Measurements from ENCODE around the gene CHD6.
A peak's percentile ranks its signal among the peaks of the same experiment; 100 is the strongest.

Gene CHD6

GRCh38 chr20:41601742-41602141 lies 16.4 kb downstream of the CHD6 start:
- peak overlapping the region in 2 of 10 experiments; percentile 12 to 19; a peak in 2 of 20 replicates for H3K4me3 ChIP-seq
- peaks cover 94 to 100% (median 98%) of the 10 kb centered on the region in 11 experiments for H3K9me3 ChIP-seq (replicated peaks in 1 of 11)
- H4K20me1 ChIP-seq: peaks cover 0 to 20% (median 2%) of the 10 kb centered on the region in 11 experiments; a peak in 6 of 22 replicates
- no peak overlapping the region for H3K9ac ChIP-seq
- no peak overlapping the region for H3K4me2 ChIP-seq
- TF ChIP-seq Cebpa-rat (IDR thresholded peaks at IDR 0.05): no peak
- no peak overlapping the region for H3K27ac ChIP-seq
- H3K36me3 ChIP-seq: peaks cover 64 to 96% (median 91%) of the 10 kb centered on the region in 11 experiments
- H3K4me1 ChIP-seq: no peaks in the 10 kb centered on the region
- no peaks in the 10 kb centered on the region for H3K27me3 ChIP-seq

GRCh38 chr20:41600926-41601631 lies 17.1 kb downstream of the CHD6 start:
- Histone ChIP-seq H3K36me3 (peaks cover 65 to 96% (median 91%) of the 10 kb centered on the region in 11 experiments), H3K9me3 (replicated peaks in 1 of 11) (peaks cover 94 to 100% (median 98%) of the 10 kb centered on the region in 11 experiments)
- TF ChIP-seq Cebpa-rat (IDR thresholded peaks at IDR 0.05): no peak

GRCh38 chr20:41599699-41600104 lies 18.5 kb downstream of the CHD6 start:
- TF ChIP-seq Cebpa-rat (IDR thresholded peaks at IDR 0.05): no peak
- no peak overlapping the region for H3K4me2 ChIP-seq
- no peaks in the 10 kb centered on the region for H3K4me1 ChIP-seq
- H3K9me3 ChIP-seq (replicated peaks in 1 of 11): peaks cover 100% of the 10 kb centered on the region in 11 experiments
- peaks cover 0 to 19% (median 0%) of the 10 kb centered on the region in 11 experiments; a peak in 5 of 22 replicates for H4K20me1 ChIP-seq
- no peaks in the 10 kb centered on the region for H3K27me3 ChIP-seq
- no peak overlapping the region for H3K9ac ChIP-seq
- peaks cover 78 to 100% (median 100%) of the 10 kb centered on the region in 11 experiments for H3K36me3 ChIP-seq
- 0 out of 20 replicates have a peak overlapping the region, but pooled peaks of 1 of the 10 experiments have one; percentile 4 for H3K4me3 ChIP-seq
- H3K27ac ChIP-seq: no peak overlapping the region

More at GRCh38 chr20:41600926-41601631, 17.1 kb downstream of the CHD6 start:
- H3K27ac ChIP-seq: no peak overlapping the region
- H3K4me2 ChIP-seq: no peak overlapping the region
- peak overlapping the region in 1 of 10 experiments; percentile 19; a peak in 1 of 20 replicates for H3K4me3 ChIP-seq
- no peaks in the 10 kb centered on the region for H3K4me1 ChIP-seq
- H4K20me1 ChIP-seq: peaks cover 0 to 16% (median 0%) of the 10 kb centered on the region in 11 experiments; a peak in 6 of 22 replicates
- H3K9ac ChIP-seq: no peak overlapping the region
- no peaks in the 10 kb centered on the region for H3K27me3 ChIP-seq

- no peaks in the 10 kb centered on the region for H3K27me3 ChIP-seq
- H3K4me3 ChIP-seq: peak overlapping the region in 5 of 10 experiments; percentile 1 to 23 (median 4); a peak in 4 of 20 replicates
- H4K20me1 ChIP-seq: peaks cover 0 to 16% (median 0%) of the 10 kb centered on the region in 11 experiments; a peak in 4 of 22 replicates
- H3K4me1 ChIP-seq: peaks cover 0 to 1% (median 0%) of the 10 kb centered on the region in 10 experiments; a peak in 3 of 20 replicates
- H3K4me2 ChIP-seq: no peak overlapping the region
- H3K9me3 ChIP-seq (replicated peaks in 1 of 11): peaks cover 98 to 100% (median 100%) of the 10 kb centered on the region in 11 experiments
- H3K27ac ChIP-seq: no peak overlapping the region
- H3K9ac ChIP-seq: no peak overlapping the region
- H3K36me3 ChIP-seq: peaks cover 83 to 100% (median 98%) of the 10 kb centered on the region in 11 experiments
- no peak for TF ChIP-seq Cebpa-rat (IDR thresholded peaks at IDR 0.05)
Measured at GRCh38 chr20:41598719-41599118, 19.5 kb downstream of the CHD6 start.

- Histone ChIP-seq H3K4me2 (no peak overlapping the region), H3K4me1 (peaks cover 0 to 20% (median 0%) of the 10 kb centered on the region in 10 experiments; a peak in 8 of 20 replicates), H3K9ac (no peak overlapping the region), H3K36me3 (peaks cover 48 to 79% (median 66%) of the 10 kb centered on the region in 11 experiments), H3K4me3 (peak overlapping the region in 5 of 10 experiments; percentile 12 to 28 (median 18); a peak in 3 of 20 replicates), H3K27ac (no peak overlapping the region), H3K27me3 (no peaks in the 10 kb centered on the region), H4K20me1 (peaks cover 0 to 17% (median 0%) of the 10 kb centered on the region in 11 experiments; a peak in 6 of 22 replicates), H3K9me3 (replicated peaks in 1 of 11) (peaks cover 64 to 93% (median 89%) of the 10 kb centered on the region in 11 experiments)
- TF ChIP-seq Cebpa-rat (IDR thresholded peaks at IDR 0.05): no peak
Measured at GRCh38 chr20:41594514-41595322, 23.5 kb downstream of the CHD6 start.

GRCh38 chr20:41592516-41593216 lies 25.5 kb downstream of the CHD6 start:
- Histone ChIP-seq H3K4me1 (peaks cover 0 to 20% (median 0%) of the 10 kb centered on the region in 10 experiments; a peak in 8 of 20 replicates), H3K27ac (peak overlapping the region in 4 of 11 experiments; percentile 4 to 55 (median 30); a peak in 6 of 22 replicates), H4K20me1 (peaks cover 0 to 26% (median 0%) of the 10 kb centered on the region in 11 experiments; a peak in 6 of 22 replicates), H3K4me2 (peak overlapping the region in 4 of 11 experiments; percentile 10 to 69 (median 49); a peak in 8 of 22 replicates), H3K27me3 (no peaks in the 10 kb centered on the region), H3K4me3 (no peak overlapping the region), H3K9me3 (replicated peaks in 1 of 11) (peaks cover 62 to 89% (median 83%) of the 10 kb centered on the region in 11 experiments), H3K36me3 (peaks cover 42 to 68% (median 56%) of the 10 kb centered on the region in 11 experiments), H3K9ac (peak overlapping the region in 1 of 11 experiments; percentile 20; a peak in 1 of 22 replicates)
- no peak for TF ChIP-seq Cebpa-rat (IDR thresholded peaks at IDR 0.05)

GRCh38 chr20:41587956-41588355 lies 30.2 kb downstream of the CHD6 start:
- Histone ChIP-seq H3K4me2 (no peak overlapping the region), H3K9ac (no peak overlapping the region), H3K9me3 (replicated peaks in 1 of 11) (peaks cover 71 to 89% (median 82%) of the 10 kb centered on the region in 11 experiments), H3K27ac (no peak overlapping the region), H4K20me1 (peaks cover 0 to 13% (median 0%) of the 10 kb centered on the region in 11 experiments; a peak in 8 of 22 replicates), H3K36me3 (peaks cover 41 to 64% (median 48%) of the 10 kb centered on the region in 11 experiments), H3K4me3 (no peak overlapping the region), H3K27me3 (no peaks in the 10 kb centered on the region), H3K4me1 (peaks cover 0 to 11% (median 0%) of the 10 kb centered on the region in 10 experiments; a peak in 8 of 20 replicates)
- TF ChIP-seq Cebpa-rat (IDR thresholded peaks at IDR 0.05): no peak

- Histone ChIP-seq H3K4me2 (no peak overlapping the region), H3K27me3 (no peaks in the 10 kb centered on the region), H3K4me3 (no peak overlapping the region), H3K27ac (no peak overlapping the region), H3K4me1 (peaks cover 0 to 7% (median 0%) of the 10 kb centered on the region in 10 experiments; a peak in 7 of 20 replicates), H3K9ac (no peak overlapping the region), H3K36me3 (peaks cover 41 to 61% (median 49%) of the 10 kb centered on the region in 11 experiments), H3K9me3 (replicated peaks in 1 of 11) (peaks cover 73 to 89% (median 82%) of the 10 kb centered on the region in 11 experiments), H4K20me1 (peaks cover 0 to 13% (median 0%) of the 10 kb centered on the region in 11 experiments; a peak in 8 of 22 replicates)
- no peak for TF ChIP-seq Cebpa-rat (IDR thresholded peaks at IDR 0.05)
Measured at GRCh38 chr20:41587523-41587922, 30.7 kb downstream of the CHD6 start.
